ENCODE data around the gene IRF2.
"Not testable (repeated sequence)": the region's sequence is repeated elsewhere in the genome, so short reads cannot be mapped to it uniquely, and the experiment has no call there.

IRF2 gene

DNA sequence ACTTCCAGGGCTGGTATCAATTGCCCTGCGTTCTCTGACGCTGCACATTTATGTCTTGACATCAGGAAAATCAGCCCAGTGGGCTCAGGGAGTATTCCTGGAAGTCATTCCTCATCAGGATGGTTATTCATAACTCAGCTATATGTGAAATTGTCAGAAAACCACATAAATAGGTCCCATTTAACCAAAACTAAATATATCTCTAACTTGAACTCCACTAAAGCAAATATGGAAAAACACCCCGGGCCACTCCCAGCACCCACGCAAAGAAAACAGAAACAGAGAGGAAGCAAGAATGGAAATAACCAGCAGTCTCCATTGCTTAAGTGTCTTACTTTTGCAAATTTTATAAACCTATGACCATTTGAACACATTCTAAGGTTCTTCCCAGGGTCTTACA, 112.0 kb downstream of the IRF2 start:
- DNase-seq = no peak

DNA sequence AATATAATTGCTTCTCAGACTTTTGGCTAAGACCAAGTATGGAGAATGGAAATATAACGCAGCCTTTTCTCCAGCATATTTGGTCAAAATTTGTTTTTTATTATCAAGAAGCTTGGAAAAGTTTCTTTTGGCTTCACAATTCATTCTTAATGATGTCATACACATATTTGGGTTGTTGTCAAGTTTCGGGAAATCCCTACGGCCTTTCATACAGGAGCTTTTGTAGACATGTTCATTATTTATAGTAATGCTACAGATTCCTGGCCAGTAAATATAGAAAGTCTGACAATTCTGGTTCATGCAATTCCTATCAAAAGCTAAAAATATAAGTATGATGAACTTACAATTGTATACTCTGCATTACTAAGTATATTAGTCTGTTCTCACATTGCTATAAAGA, 112.9 kb downstream of the IRF2 start:
- DNase-seq = no peak

- DNase-seq = no peak
These were observed 114.5 kb downstream of the IRF2 start for GRCh38 chr4:184359888-184360287.

GRCh38 chr4:184358521-184359232, 115.7 kb downstream of the IRF2 start:
- no peak for DNase-seq

GRCh38 chr4:184357772-184358171, 116.6 kb downstream of the IRF2 start:
- DNase-seq = no peak

GRCh38 chr4:184357165-184357564, 117.2 kb downstream of the IRF2 start:
- DNase-seq = no peak

- no peak for DNase-seq
These were observed 118.0 kb downstream of the IRF2 start for GRCh38 chr4:184356366-184356765.

DNA sequence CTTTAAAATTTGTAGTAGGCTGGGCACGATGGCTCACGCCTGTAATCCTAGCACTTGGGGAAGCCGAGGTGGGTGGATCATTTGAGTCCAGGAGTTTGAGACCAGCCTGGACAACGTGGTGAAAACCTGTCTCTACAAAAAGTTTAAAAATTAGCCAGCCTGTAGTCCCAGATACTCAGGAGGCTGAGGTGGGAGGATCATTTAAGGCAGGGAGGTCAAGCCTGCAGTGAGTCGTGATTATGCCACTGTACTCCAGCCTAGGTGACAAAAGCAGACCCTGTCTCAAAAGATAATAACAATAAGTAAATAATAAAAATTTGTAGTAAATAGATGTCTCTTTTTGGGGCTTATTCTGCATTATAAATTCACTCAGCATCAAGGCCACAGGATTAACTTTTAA, 118.5 kb downstream of the IRF2 start:
- DNase-seq = no peak

DNA sequence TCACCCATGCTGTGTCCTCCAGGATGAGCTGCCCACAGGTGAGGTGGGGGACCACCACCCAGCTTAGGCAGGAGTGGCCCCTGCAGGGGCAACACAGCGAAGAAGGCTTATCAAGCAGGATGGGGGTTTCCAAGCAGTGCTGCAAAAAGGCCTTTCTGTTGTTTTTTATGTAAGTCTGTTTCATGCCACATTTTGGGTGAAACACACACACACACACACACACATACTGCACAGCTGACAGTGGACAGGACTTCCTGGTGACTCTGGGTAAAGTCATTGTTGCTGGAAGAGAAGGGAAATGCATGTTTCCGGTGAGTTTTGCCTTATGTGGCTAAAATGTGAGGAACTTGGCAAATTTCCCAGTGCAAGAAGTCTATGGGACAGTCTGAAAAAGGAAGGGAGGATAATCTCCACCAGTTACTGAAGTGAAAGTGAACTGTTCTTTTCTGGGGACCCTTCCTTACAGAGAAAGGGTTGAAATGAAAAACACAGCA, 119.2 kb downstream of the IRF2 start:
- peak in 1 of 5 donors; percentile 64 for DNase-seq

- no peak for DNase-seq
These were observed 121.5 kb downstream of the IRF2 start for GRCh38 chr4:184352891-184353290.

DNA sequence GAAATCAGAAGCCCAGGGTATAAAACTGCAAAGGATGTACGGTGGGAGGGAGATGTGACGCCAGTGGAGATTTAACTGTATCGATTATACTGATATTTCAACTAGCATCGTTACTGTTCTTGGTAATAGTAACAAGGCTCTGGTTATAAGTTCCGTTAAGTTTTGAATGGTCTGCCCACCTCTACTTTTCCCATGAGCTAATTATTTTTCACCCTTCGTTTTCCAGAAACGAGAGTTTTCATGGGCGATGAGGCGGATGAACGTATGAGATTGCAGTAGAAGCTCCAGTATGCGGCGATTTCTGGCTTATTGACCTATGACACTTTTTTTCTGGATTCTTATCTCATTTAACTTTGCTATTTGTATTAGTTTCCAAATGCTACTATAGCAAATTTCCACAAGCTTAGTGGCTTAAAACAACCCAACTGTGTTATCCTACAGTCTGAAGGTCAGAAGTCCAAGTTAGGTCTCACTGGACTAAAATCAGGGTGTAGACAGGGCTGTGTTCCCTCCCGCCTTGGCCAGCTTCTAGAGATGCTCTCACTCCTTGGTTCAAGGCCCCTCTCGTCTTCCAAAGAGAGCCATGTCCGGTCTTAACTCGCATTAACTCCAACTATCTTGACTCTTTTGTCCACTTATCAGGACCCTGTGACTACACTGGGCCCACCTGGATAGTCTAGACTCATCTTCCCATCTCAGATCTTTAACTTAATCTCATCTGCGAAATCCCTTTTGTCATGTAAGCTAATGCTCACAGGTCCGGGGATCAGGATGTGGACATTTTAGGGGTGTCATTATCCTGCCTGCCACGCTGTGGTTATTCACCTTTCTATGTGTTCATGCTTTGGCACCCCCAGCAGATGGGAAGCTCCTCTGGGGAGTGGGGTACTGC, 122.5 kb downstream of the IRF2 start:
- DNase-seq = no peak

- no peak for DNase-seq
These were observed 123.4 kb downstream of the IRF2 start for GRCh38 chr4:184350964-184351363.

DNA sequence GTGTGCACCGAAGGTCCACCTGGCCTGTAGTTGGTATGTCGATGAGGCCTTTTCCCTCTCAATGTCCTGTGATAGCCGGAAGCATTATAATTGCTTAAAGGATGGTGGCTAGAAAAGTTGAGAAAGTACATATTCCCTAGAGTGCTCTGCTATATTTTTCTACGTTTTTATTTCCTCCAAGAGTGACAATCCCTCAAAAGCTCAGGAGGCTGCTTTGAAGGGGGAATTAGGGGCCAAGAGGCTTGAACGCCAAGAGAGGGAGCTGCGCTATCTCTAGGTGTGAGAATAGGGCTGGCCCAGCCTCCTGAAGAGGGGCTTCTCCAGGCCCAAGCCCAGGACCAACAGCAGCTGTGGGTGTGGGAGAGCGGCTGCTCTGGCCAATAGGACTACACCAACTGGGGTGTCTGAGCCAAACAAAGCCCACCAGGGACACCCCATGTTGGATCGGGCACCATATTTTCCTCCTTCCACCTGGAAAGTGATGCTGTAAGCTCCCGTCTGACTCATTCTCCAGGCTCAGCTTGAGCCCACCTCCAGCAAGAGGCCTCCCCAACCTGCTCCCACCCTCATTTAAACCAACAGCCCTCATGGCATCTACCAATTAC, 124.0 kb downstream of the IRF2 start:
- no peak for DNase-seq

DNA sequence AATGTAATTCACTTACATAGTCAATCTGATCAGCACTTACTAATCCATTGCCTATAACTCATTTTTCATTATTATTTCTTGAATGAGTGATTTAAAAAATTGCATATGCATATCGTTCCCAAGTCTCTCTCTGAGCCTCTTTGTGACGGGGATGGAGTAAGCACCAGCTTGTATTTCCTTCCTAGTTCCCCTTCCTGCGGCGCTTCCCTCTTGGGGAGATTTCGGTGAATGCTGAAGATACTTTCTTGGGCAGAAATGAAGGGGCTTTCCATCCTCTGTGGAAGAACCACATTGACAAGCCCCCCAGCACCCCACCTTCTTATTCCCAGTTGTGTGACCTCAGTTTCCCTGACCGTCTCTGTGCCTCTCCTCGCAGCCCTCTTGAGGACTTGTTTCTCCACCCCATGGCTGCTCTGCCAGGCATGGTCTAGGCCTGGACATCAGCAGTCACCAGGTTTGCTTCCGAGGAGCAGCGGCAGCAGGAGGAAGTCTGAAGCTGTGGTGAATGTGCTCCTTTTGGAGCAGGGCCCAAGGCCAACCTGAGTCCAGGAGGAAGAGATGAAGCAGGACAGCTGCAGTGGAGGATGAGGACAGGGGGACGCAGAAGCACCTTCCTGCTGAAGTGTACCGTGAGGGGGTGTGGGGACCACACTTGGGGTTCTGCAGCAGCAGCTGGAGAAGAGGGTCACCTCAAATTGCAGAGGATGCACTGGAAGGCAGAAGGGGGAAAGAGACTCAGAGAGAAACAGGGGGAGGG, 124.9 kb downstream of the IRF2 start:
- DNase-seq = no peak

DNA sequence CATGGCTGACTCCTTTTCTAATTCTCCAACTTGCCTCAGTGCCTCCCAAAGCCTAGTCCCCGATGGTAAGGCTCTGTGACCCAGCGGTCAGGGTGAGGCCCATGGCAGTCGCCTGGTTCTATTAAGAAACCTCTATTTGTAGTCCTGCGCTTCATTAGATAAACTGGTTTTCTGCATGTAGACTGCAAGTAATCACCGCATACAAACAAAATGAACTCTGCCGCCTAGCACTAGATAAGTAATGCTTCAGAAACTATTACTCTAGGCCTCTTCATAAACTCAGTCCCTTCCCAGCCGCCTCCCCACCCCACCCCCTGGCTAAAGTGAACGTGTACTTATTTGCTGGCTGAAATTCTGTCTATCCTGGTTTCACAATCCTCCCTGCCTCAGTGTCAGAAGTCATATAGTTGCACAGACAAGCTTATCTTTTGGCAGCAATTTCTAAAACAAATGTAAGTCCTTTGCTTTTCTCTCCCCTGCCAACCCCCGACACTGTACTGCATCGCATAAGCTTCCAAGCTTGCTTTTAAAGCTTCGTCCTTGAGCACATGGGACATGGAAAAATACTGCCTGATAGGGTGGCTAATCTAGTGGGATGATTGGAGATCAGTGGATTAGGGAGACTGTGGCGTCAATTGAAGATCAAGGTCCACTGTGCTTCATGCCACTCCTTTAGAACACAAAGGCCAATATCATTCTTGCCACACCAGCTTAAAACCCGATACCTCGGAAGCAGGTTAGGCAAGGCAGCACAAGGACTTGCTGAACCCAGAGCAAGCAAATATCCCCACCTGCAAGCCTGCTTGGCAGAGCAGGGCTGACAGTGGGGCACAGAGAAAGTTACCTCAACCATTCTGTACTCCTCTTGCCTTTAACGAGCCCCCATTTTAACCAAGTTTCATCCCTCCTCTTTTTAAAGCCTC, 125.8 kb downstream of the IRF2 start:
- DNase-seq = no peak

- DNase-seq = no peak
These were observed 126.8 kb downstream of the IRF2 start for GRCh38 chr4:184347251-184348239.

GRCh38 chr4:184346682-184347081, 127.7 kb downstream of the IRF2 start:
- no peak for DNase-seq

- not testable (repeated sequence) for DNase-seq
These were observed 128.1 kb downstream of the IRF2 start for GRCh38 chr4:184346273-184346672.

DNA sequence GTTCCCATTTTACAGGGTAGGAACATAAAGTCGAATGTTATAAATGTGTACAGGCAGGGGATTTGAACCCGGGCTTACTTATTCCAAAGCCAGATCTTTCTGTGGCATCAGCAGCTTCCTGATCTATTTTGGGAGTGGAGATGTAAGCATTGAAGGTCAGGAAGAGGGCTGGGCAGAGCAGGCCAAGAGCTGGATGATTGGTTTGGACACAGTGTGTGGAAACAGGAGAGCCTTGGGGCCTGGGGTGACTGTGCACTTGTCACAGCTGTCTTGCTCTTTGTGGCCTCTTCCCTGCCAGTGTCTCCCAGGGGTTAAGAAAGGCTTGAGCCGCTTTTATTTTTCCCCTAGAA, 128.8 kb downstream of the IRF2 start:
- no peak for DNase-seq

- no peak for DNase-seq
These were observed 129.3 kb downstream of the IRF2 start for GRCh38 chr4:184344899-184345572.
